DOHH2 (cell line): ENCODE measurements around the gene ORMDL3.

Source experiments
- EZH2phosphoT487 ChIP-seq: fragments of 200-600 bp; sonication (generic); IDR thresholded peaks from 2 replicates; pipeline ENCODE4 v1.6.1; 2017; ENCODE audit warnings: borderline replicate concordance, mild to moderate bottlenecking, antibody characterized with exemption, low read length, moderate library complexity, mixed read lengths
- TF ChIP-seq, protein P1 (sequence below): fragments of 200-600 bp; sonication (generic); IDR thresholded peaks from one replicate; pipeline ENCODE4 v1.5.1; 2014; ENCODE audit warnings: antibody characterized with exemption, mild to moderate bottlenecking, low read depth, low read length; ENCODE audit not compliant: poor library complexity, severe bottlenecking

DNA sequence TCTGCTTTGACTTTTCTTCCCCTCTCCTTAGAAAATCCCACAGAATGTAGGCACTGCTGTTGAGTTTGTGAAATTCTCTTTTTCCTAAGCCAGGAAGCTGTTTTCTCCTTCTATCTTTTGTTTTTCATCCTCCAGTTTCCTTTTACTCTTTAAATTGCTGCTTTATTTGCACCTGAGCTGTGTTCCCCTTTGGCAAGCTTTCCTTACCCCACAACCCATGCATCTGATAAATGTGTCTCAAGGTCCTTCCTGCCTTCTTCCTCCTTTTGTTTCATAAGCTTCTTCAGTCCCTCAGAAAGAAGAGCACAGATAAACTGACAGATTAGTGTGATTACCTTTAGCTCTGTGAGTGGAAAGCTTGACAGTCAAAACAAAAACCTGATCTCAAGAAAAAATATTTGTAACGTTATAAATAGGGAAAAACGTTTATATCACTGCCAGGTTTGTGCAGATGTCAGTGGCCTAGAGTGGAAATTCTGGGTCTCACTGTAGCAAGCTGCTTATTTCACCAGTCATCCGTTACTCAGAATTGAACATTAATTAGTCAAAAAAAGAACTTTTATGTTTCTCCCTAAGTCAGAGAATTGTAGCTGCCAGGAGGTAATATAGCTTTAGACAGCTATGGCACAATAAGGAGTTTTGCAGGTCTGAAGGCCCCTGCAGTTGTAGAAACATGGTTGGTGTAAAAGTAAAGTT, 32.6 kb downstream of the ORMDL3 start:
- TF ChIP-seq, protein P1, sequence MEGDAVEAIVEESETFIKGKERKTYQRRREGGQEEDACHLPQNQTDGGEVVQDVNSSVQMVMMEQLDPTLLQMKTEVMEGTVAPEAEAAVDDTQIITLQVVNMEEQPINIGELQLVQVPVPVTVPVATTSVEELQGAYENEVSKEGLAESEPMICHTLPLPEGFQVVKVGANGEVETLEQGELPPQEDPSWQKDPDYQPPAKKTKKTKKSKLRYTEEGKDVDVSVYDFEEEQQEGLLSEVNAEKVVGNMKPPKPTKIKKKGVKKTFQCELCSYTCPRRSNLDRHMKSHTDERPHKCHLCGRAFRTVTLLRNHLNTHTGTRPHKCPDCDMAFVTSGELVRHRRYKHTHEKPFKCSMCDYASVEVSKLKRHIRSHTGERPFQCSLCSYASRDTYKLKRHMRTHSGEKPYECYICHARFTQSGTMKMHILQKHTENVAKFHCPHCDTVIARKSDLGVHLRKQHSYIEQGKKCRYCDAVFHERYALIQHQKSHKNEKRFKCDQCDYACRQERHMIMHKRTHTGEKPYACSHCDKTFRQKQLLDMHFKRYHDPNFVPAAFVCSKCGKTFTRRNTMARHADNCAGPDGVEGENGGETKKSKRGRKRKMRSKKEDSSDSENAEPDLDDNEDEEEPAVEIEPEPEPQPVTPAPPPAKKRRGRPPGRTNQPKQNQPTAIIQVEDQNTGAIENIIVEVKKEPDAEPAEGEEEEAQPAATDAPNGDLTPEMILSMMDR: no peak
- TF ChIP-seq EZH2phosphoT487: no peak
